Measurements from ENCODE around the gene MOV10. TPM values are rescaled to one million over a fixed set of nuclear protein-coding genes. Genes with fewer than 3 reads are reported as not detected.

The MOV10 gene
- total RNA-seq, 1 donor from 2014 or later = 36.4 TPM

GRCh38 chr1:112629256-112629655 lies 45.2 kb upstream of the MOV10 start:
- TF ChIP-seq, protein P1, sequence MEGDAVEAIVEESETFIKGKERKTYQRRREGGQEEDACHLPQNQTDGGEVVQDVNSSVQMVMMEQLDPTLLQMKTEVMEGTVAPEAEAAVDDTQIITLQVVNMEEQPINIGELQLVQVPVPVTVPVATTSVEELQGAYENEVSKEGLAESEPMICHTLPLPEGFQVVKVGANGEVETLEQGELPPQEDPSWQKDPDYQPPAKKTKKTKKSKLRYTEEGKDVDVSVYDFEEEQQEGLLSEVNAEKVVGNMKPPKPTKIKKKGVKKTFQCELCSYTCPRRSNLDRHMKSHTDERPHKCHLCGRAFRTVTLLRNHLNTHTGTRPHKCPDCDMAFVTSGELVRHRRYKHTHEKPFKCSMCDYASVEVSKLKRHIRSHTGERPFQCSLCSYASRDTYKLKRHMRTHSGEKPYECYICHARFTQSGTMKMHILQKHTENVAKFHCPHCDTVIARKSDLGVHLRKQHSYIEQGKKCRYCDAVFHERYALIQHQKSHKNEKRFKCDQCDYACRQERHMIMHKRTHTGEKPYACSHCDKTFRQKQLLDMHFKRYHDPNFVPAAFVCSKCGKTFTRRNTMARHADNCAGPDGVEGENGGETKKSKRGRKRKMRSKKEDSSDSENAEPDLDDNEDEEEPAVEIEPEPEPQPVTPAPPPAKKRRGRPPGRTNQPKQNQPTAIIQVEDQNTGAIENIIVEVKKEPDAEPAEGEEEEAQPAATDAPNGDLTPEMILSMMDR (IDR thresholded peaks at IDR 0.05) = no peak
- DNase-seq (no peak), ATAC-seq (ENCODE audit: low read depth) (no peak)
- no peak overlapping the region for H3K4me3 Mint-ChIP-seq
- peaks cover 81% of the 10 kb centered on the region for H3K36me3 Mint-ChIP-seq (ENCODE audit: low read depth)
- H3K27me3 Mint-ChIP-seq = no peaks in the 10 kb centered on the region
- H3K27ac Mint-ChIP-seq = no peak overlapping the region
- POLR2A ChIA-PET = no interaction called here
- CTCF ChIA-PET = no interaction called here
- peaks cover 88% of the 10 kb centered on the region for H3K4me1 Mint-ChIP-seq
- H3K9me3 Mint-ChIP-seq = no peaks in the 10 kb centered on the region
- intact Hi-C loops (cut with micrococcal nuclease) = no loop called here

GRCh38 chr1:112633628-112634027 lies 40.8 kb upstream of the MOV10 start:
- ATAC-seq (ENCODE audit: low read depth) = no peak
- intact Hi-C loops (cut with micrococcal nuclease) = loop anchor here (2.0 kb wide), 1 partner anchor 15 kb away; the partner anchor contains the start of genes CAPZA1 and ST7L
- peaks cover 80% of the 10 kb centered on the region for H3K4me1 Mint-ChIP-seq
- CTCF ChIA-PET = interaction anchor here (0.5 kb wide), 1 partner anchor 57 kb away, joined by 3 read pairs; no protein-coding TSS in a partner anchor
- no peaks in the 10 kb centered on the region for H3K9me3 Mint-ChIP-seq
- TF ChIP-seq, protein P1 (IDR thresholded peaks at IDR 0.05) = no peak
- no peaks in the 10 kb centered on the region for H3K27me3 Mint-ChIP-seq
- POLR2A ChIA-PET = no interaction called here
- H3K27ac Mint-ChIP-seq = peak overlapping the region; percentile 8
- DNase-seq = no peak
- H3K36me3 Mint-ChIP-seq (ENCODE audit: low read depth) = peaks cover 56% of the 10 kb centered on the region
- H3K4me3 Mint-ChIP-seq = no peak overlapping the region

GRCh38 chr1:112634367-112634766 lies 40.1 kb upstream of the MOV10 start:
- TF ChIP-seq, protein P1 (IDR thresholded peaks at IDR 0.05) = no peak
- peaks cover 76% of the 10 kb centered on the region for H3K4me1 Mint-ChIP-seq
- no peak overlapping the region for H3K4me3 Mint-ChIP-seq
- ChIA-PET POLR2A (interaction anchor here (3.5 kb wide), 1 partner anchor 15 kb away, joined by 29 read pairs; the partner anchor contains the start of genes CAPZA1 and ST7L), CTCF (interaction anchor here (0.5 kb wide), 1 partner anchor 58 kb away, joined by 3 read pairs; no protein-coding TSS in a partner anchor)
- no peak for ATAC-seq (ENCODE audit: low read depth)
- H3K36me3 Mint-ChIP-seq (ENCODE audit: low read depth) = peaks cover 53% of the 10 kb centered on the region
- no peak for DNase-seq
- H3K9me3 Mint-ChIP-seq = no peaks in the 10 kb centered on the region
- H3K27ac Mint-ChIP-seq = no peak overlapping the region
- intact Hi-C loops (cut with micrococcal nuclease) = loop anchor here (2.0 kb wide), 1 partner anchor 16 kb away; the partner anchor contains the start of genes CAPZA1 and ST7L
- no peaks in the 10 kb centered on the region for H3K27me3 Mint-ChIP-seq

DNA sequence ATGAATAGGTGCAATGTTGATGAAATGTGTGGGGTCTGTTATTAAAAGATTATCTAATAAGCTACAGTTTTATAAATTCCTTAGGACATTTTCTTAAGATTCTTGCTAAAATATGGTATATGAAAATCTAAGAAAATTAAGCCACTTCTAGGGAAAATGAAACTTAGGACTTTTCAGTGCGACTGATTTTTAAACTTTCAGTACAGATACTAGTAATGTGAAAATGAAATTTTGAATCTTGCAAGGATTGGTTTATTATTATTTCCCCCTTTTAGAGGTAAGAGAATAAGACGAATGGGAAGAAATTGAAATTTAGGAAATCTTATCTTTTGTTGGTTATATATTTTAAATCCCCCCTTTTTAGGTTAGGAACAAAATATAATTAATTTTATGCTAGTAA lies 38.4 kb upstream of the MOV10 start:
- H3K27ac Mint-ChIP-seq = peak overlapping the region; percentile 63
- no peaks in the 10 kb centered on the region for H3K9me3 Mint-ChIP-seq
- H3K36me3 Mint-ChIP-seq (ENCODE audit: low read depth) = peaks cover 41% of the 10 kb centered on the region
- ChIA-PET POLR2A (interaction anchor here (0.6 to 3.5 kb wide), 8 partner anchors 8 to 80 kb away, joined by 3 to 29 read pairs (median 4); partner anchors contain the start of genes CAPZA1, MOV10 and ST7L), CTCF (interaction anchor here (1.2 kb wide), 1 partner anchor 245 kb away, joined by 5 read pairs; no protein-coding TSS in a partner anchor)
- intact Hi-C loops (cut with micrococcal nuclease) = loop anchor here (5.0 kb wide), 1 partner anchor 36 kb away; the partner anchor contains the start of gene MOV10
- ATAC-seq (ENCODE audit: low read depth) (no peak), DNase-seq (no peak)
- TF ChIP-seq, protein P1 (IDR thresholded peaks at IDR 0.05) = no peak
- no peaks in the 10 kb centered on the region for H3K27me3 Mint-ChIP-seq
- H3K4me1 Mint-ChIP-seq = peaks cover 66% of the 10 kb centered on the region
- H3K4me3 Mint-ChIP-seq = peak overlapping the region; percentile 50

DNA sequence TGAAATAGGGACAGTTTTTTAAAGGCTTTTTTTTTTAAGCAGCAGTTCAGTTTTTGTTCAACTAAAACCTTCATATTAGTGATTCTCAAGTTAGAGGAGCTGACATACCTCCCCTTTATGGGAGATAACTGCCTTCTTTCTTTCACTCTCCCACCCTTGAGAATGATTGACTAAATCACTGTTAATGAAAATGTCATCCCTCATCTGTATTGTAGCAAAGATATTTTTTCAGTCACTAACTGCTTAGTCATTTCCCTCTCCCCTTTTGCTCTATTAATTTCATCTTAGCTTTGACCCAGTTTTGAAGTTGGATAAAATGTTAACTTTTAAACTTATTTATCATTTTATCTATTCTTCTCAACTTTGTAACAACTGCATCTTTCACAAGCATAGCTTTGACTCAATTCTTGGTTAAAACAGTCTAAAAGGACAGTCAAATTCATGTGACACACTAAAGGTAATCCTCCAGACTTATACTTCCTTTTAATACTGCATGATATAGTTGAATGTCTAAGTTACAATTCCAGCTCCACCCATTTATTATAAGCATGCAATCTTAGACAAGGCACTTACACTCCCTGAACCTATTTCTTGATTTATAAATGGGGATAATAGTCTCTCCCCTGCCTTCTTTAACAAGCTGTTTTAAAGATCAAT lies 37.7 kb upstream of the MOV10 start:
- no peaks in the 10 kb centered on the region for H3K27me3 Mint-ChIP-seq
- ChIA-PET POLR2A (interaction anchor here (0.8 to 3.5 kb wide), 7 partner anchors 8 to 38 kb away, joined by 3 to 29 read pairs (median 4); partner anchors contain the start of genes CAPZA1, MOV10 and ST7L), CTCF (interaction anchor here (1.2 kb wide), 1 partner anchor 246 kb away, joined by 5 read pairs; no protein-coding TSS in a partner anchor)
- peaks cover 61% of the 10 kb centered on the region for H3K4me1 Mint-ChIP-seq
- ATAC-seq (ENCODE audit: low read depth) (peak; percentile 38), DNase-seq (no peak)
- H3K4me3 Mint-ChIP-seq = peak overlapping the region; percentile 21
- H3K27ac Mint-ChIP-seq = peak overlapping the region; percentile 46
- TF ChIP-seq, protein P1 (IDR thresholded peaks at IDR 0.05) = no peak
- intact Hi-C loops (cut with micrococcal nuclease) = loop anchor here (5.0 kb wide), 1 partner anchor 36 kb away; the partner anchor contains the start of gene MOV10
- H3K36me3 Mint-ChIP-seq (ENCODE audit: low read depth) = peaks cover 35% of the 10 kb centered on the region
- H3K9me3 Mint-ChIP-seq = no peaks in the 10 kb centered on the region
